ENCODE results near the gene LMF1. TPM values are rescaled to one million over a fixed set of nuclear protein-coding genes. Genes with fewer than 3 reads are reported as not detected.

LMF1 gene
- total and polyA plus RNA-seq, 2 experiments from 2014 or later, result 18.8 to 41.6 TPM

DNA sequence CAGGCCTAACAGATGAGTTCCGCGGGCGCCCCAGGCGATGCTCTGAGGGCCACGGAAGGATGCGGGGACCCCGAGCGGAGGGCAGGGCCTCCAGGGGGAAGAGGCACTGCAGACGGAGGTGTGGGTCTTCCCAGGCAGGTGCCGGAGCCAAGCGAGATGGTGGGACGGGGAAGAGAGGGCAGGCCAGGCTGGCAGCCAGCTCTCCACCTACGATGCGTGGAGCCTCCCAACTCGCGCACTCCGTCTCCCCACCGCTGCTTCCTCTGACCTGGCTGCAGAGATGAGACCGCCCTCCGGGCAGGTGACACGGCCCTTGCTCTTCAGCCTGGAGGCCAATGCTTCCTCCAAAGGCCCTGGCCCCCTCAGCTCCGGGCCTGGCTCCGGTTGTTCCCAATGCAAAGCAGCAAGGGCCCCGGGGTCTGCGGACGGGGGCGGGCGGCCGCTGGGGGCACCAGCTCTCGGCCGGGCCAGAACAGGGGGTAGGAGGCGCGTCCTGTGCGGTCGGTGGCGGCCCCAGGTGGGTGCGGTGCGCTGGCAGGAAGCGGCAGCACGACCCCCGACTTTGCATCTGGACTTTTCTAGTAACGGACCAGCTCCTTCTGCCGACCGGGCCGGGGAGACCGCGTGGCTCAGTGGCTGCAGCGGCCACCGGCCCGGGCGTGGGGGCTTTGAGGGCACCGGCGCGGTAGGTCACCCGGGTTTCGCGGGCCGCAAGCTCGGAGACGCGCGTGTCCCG, 9.2 kb upstream of the LMF1 start:
- Histone ChIP-seq H3K9me3 (ENCODE audit: low read depth) (no peaks in the 10 kb centered on the region), H3K27me3 (peaks cover 41% of the 10 kb centered on the region), H3K27ac (no peak overlapping the region), H3K4me1 (ENCODE audit: low read depth) (peaks cover 10% of the 10 kb centered on the region), H3K36me3 (no peaks in the 10 kb centered on the region), H3K4me3 (peak overlapping the region; percentile 46)
- DNase-seq (ENCODE audit: low read depth in 1 of 2, low spot score in 1 of 2), result peak in 1 of 2 donors; percentile 23
- TF ChIP-seq CTCF (IDR thresholded peaks at IDR 0.05; ENCODE audit: low read depth, low read length), result no peak

- peaks cover 18% of the 10 kb centered on the region for H3K4me1 ChIP-seq (ENCODE audit: low read depth)
- H3K27me3 ChIP-seq, result peaks cover 38% of the 10 kb centered on the region
Observed at GRCh38 chr16:979147-979546, 8.4 kb upstream of the LMF1 start.

DNA sequence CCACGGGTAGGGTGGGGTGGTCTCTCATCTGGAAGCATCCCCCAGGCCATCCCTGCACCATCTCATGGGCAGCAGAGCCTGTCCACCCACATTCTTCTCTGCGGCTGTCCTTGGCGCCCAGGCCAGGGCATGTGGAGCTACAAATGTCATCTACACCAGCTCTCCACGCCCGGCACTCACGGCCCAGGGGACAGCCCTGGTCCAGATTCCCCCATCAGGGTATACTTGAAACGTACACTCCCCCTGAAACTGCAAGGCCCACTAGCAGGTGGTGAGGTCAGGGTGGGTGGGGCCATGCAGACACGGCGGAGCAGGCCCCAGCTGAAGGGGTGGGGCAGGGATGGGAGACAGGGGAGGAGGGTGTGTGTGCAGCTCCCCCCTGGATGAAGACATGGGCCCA, 7.6 kb upstream of the LMF1 start:
- no peak for DNase-seq (ENCODE audit: low read depth in 1 of 2, low spot score in 1 of 2)
- TF ChIP-seq CTCF (IDR thresholded peaks at IDR 0.05; ENCODE audit: low read depth, low read length), result no peak
- Histone ChIP-seq H3K9me3 (ENCODE audit: low read depth) (no peaks in the 10 kb centered on the region), H3K27ac (no peak overlapping the region), H3K27me3 (peaks cover 31% of the 10 kb centered on the region), H3K4me1 (ENCODE audit: low read depth) (peaks cover 22% of the 10 kb centered on the region), H3K4me3 (no peak overlapping the region), H3K36me3 (no peaks in the 10 kb centered on the region)

More at GRCh38 chr16:979147-979546, 8.4 kb upstream of the LMF1 start:
- Histone ChIP-seq H3K9me3 (ENCODE audit: low read depth) (no peaks in the 10 kb centered on the region), H3K27ac (no peak overlapping the region), H3K4me3 (no peak overlapping the region), H3K36me3 (no peaks in the 10 kb centered on the region)
- no peak for TF ChIP-seq CTCF (IDR thresholded peaks at IDR 0.05; ENCODE audit: low read depth, low read length)
- no peak for DNase-seq (ENCODE audit: low read depth in 1 of 2, low spot score in 1 of 2)

GRCh38 chr16:977896-978295, 7.1 kb upstream of the LMF1 start:
- H3K27ac ChIP-seq, result no peak overlapping the region
- peaks cover 22% of the 10 kb centered on the region for H3K4me1 ChIP-seq (ENCODE audit: low read depth)
- no peak overlapping the region for H3K4me3 ChIP-seq

GRCh38 chr16:977081-977701, 6.4 kb upstream of the LMF1 start:
- no peak overlapping the region for H3K27ac ChIP-seq
- no peak overlapping the region for H3K4me3 ChIP-seq
- no peaks in the 10 kb centered on the region for H3K36me3 ChIP-seq
- DNase-seq (ENCODE audit: low read depth in 1 of 2, low spot score in 1 of 2), result no peak
- peaks cover 19% of the 10 kb centered on the region for H3K27me3 ChIP-seq
- H3K9me3 ChIP-seq (ENCODE audit: low read depth), result no peaks in the 10 kb centered on the region
- H3K4me1 ChIP-seq (ENCODE audit: low read depth), result peaks cover 22% of the 10 kb centered on the region
- TF ChIP-seq CTCF (IDR thresholded peaks at IDR 0.05; ENCODE audit: low read depth, low read length), result no peak

More at GRCh38 chr16:977896-978295, 7.1 kb upstream of the LMF1 start:
- Histone ChIP-seq H3K9me3 (ENCODE audit: low read depth) (no peaks in the 10 kb centered on the region), H3K36me3 (no peaks in the 10 kb centered on the region), H3K27me3 (peaks cover 26% of the 10 kb centered on the region)
- no peak for DNase-seq (ENCODE audit: low read depth in 1 of 2, low spot score in 1 of 2)
- TF ChIP-seq CTCF (IDR thresholded peaks at IDR 0.05; ENCODE audit: low read depth, low read length), result no peak
